Keratinocyte (primary cell): ENCODE results near the gene ECHS1. TPM values are rescaled to one million over a fixed set of nuclear protein-coding genes. Genes with fewer than 3 reads are reported as not detected.

Experiments used
- DNase-seq: peaks from one replicate; pipeline ENCODE4 v3.0.0-alpha.2; 2011; ENCODE audit warnings: low read depth, missing footprints, low spot score
- FAIRE-seq: peaks from 2 replicates; lab custom pipeline; 2011; peaks lifted over from hg19 to GRCh38; lab: Jason Lieb, UNC
- H2AFZ ChIP-seq: 2 replicates; pipeline ENCODE4 v1.6.0; 2012; ENCODE audit warnings: low read length, control low read depth, inconsistent platforms; ENCODE audit not compliant: control insufficient read depth
- H3K27ac ChIP-seq: 2 replicates; pipeline ENCODE4 v1.5.1; 2011; ENCODE audit warnings: low read length; ENCODE audit not compliant: control insufficient read depth, insufficient read depth
- H3K27me3 ChIP-seq: 3 replicates; pipeline ENCODE4 v1.6.0; 2011; ENCODE audit warnings: low read length; ENCODE audit not compliant: control insufficient read depth, insufficient read depth; ENCODE audit errors: extremely low read depth
- H3K36me3 ChIP-seq, 2 experiments: 2 replicates in 1 of 2; 3 replicates in 1 of 2; pipeline ENCODE4 v1.5.1; 2011; ENCODE audit warnings: low read length in 2 of 2, mild to moderate bottlenecking in 1 of 2; ENCODE audit not compliant: control insufficient read depth in 2 of 2, insufficient read depth in 2 of 2; ENCODE audit errors: extremely low read depth in 1 of 2
- H3K4me1 ChIP-seq: 3 replicates; pipeline ENCODE4 v1.5.1; 2011; ENCODE audit warnings: low read length; ENCODE audit not compliant: control insufficient read depth, insufficient read depth; ENCODE audit errors: extremely low read depth
- H3K4me2 ChIP-seq: 3 replicates; pipeline ENCODE4 v1.6.0; 2011; ENCODE audit warnings: low read depth, low read length; ENCODE audit not compliant: control insufficient read depth, insufficient read depth; ENCODE audit errors: extremely low read depth
- H3K4me3 ChIP-seq, 3 experiments: fragments of 200-600 bp in 1 of 3; sonication (generic) in 1 of 3; 2 replicates in 2 of 3; 3 replicates in 1 of 3; pipeline ENCODE4 v1.5.1; 2011 to 2016; ENCODE audit warnings: low read length in 3 of 3, mild to moderate bottlenecking in 3 of 3, control low read depth in 2 of 3, inconsistent platforms in 1 of 3, low read depth in 1 of 3, mixed read lengths in 1 of 3, mixed run types in 1 of 3, moderate library complexity in 1 of 3; ENCODE audit not compliant: control insufficient read depth in 2 of 3, insufficient read depth in 2 of 3; ENCODE audit errors: extremely low read depth in 1 of 3
- H3K79me2 ChIP-seq: 2 replicates; pipeline ENCODE4 v1.6.0; 2012; ENCODE audit warnings: low read length; ENCODE audit not compliant: control insufficient read depth, insufficient read depth
- H3K9ac ChIP-seq: 3 replicates; pipeline ENCODE4 v1.6.0; 2011; ENCODE audit warnings: low read length; ENCODE audit not compliant: control insufficient read depth, insufficient read depth; ENCODE audit errors: extremely low read depth
- H3K9me1 ChIP-seq: 3 replicates; pipeline ENCODE4 v1.6.0; 2011; ENCODE audit warnings: low read length; ENCODE audit not compliant: control insufficient read depth, insufficient read depth; ENCODE audit errors: extremely low read depth
- H3K9me3 ChIP-seq: 2 replicates; pipeline ENCODE4 v1.5.1; 2012; ENCODE audit warnings: low read depth, low read length; ENCODE audit not compliant: control insufficient read depth
- H4K20me1 ChIP-seq: 3 replicates; pipeline ENCODE4 v1.6.0; 2011; ENCODE audit warnings: low read length; ENCODE audit not compliant: control insufficient read depth, insufficient read depth; ENCODE audit errors: extremely low read depth
- CTCF ChIP-seq, 3 experiments: IDR thresholded peaks in 1 of 3; conservative IDR thresholded peaks in 1 of 3; optimal IDR thresholded peaks in 1 of 3; 2 replicates in 2 of 3; 3 replicates in 1 of 3; pipeline versions ENCODE3 to v1.5.1; 2011; ENCODE audit warnings: low read length in 3 of 3, mild to moderate bottlenecking in 3 of 3, moderate library complexity in 2 of 3, control low read depth in 1 of 3, inconsistent platforms in 1 of 3; ENCODE audit not compliant: insufficient read depth in 2 of 3; ENCODE audit errors: extremely low read depth in 1 of 3
- EZH2 ChIP-seq: IDR thresholded peaks from one replicate; pipeline ENCODE4 v1.6.1; 2012; ENCODE audit warnings: inconsistent platforms, mild to moderate bottlenecking, low read length, moderate library complexity
- dilution Hi-C: fragments of 300-500 bp; cut with MboI; formaldehyde crosslinking; loops from one replicate; pipeline ENCODE4 v1.7.0; 2020; ENCODE audit warnings: low sequenced_read_pairs; ENCODE audit not compliant: extremely low pct_ligation_motif_present
- polyA plus RNA-seq, 5 experiments: library from polyadenylated mRNA; depleted of rRNA in 3 of 5; stranded (reverse) in 3 of 5; stranded (forward) in 1 of 5; unstranded in 1 of 5; fragments of >200 nt; gene quantifications; 1 replicate in 1 of 5; 2 replicates in 3 of 5; 3 replicates in 1 of 5; pipeline versions ENCODE4 v1.2.1 to v1.2.3, GENCODE V29; 2011 to 2012; ENCODE audit warnings: missing spikeins in 2 of 5, low read depth in 1 of 5, low replicate concordance in 1 of 5

The ECHS1 gene
- polyA plus RNA-seq, 1 donor (not counting 4 experiments of a cell fraction or from before 2014, with no cell fraction given) = 27.1 TPM

- DNase-seq (no peak), FAIRE-seq (no peak)
- no peaks in the 10 kb centered on the region for H3K9me3 ChIP-seq
- no peaks in the 10 kb centered on the region for H3K9me1 ChIP-seq
- no peaks in the 10 kb centered on the region for H3K4me1 ChIP-seq
- TF ChIP-seq EZH2 (no peak), CTCF (optimal IDR thresholded peaks at IDR 0.05 in 1 of 3, IDR thresholded peaks at IDR 0.05 in 1 of 3, conservative IDR thresholded peaks at IDR 0.05 in 1 of 3; ENCODE audit: extremely low read depth in 1 of 3, insufficient read depth in 2 of 3, low read length in 3 of 3) (no peak)
- H3K36me3 ChIP-seq = no peaks in the 10 kb centered on the region
- no peak overlapping the region for H3K27ac ChIP-seq
- no peak overlapping the region for H3K4me3 ChIP-seq
- H3K79me2 ChIP-seq = no peaks in the 10 kb centered on the region
- peaks cover 53% of the 10 kb centered on the region for H3K27me3 ChIP-seq
- H3K4me2 ChIP-seq = no peak overlapping the region
- no peak overlapping the region for H3K9ac ChIP-seq
- H2AFZ ChIP-seq = no peak overlapping the region
- dilution Hi-C loops = no loop called here
- H4K20me1 ChIP-seq = no peaks in the 10 kb centered on the region
Observed at GRCh38 chr10:133337370-133337725, 35.8 kb downstream of the ECHS1 start.

GRCh38 chr10:133336577-133337369 is 36.4 kb downstream of the ECHS1 start, which contains the start of gene CALY:
Gene CALY, minus strand, starts transcription at chr10:133336896. Its CDS starts 7,907 bp downstream, at chr10:133328989.
- H3K4me1 ChIP-seq = no peaks in the 10 kb centered on the region
- TF ChIP-seq EZH2 (peak; percentile 79), CTCF (optimal IDR thresholded peaks at IDR 0.05 in 1 of 3, IDR thresholded peaks at IDR 0.05 in 1 of 3, conservative IDR thresholded peaks at IDR 0.05 in 1 of 3; ENCODE audit: extremely low read depth in 1 of 3, insufficient read depth in 2 of 3, low read length in 3 of 3) (no peak)
- H3K79me2 ChIP-seq = no peaks in the 10 kb centered on the region
- dilution Hi-C loops = no loop called here
- H3K4me2 ChIP-seq = no peak within 1 kb of the TSS
- H3K27ac ChIP-seq = no peak within 1 kb of the TSS
- H3K36me3 ChIP-seq = no peaks in the 10 kb centered on the region
- DNase-seq = no peak
- H4K20me1 ChIP-seq = no peaks in the 10 kb centered on the region
- H3K4me3 ChIP-seq = no peak within 1 kb of the TSS
- H3K9me3 ChIP-seq = no peaks in the 10 kb centered on the region
- H3K9ac ChIP-seq = no peak within 1 kb of the TSS
- H3K27me3 ChIP-seq = peaks cover 56% of the 10 kb centered on the region
- H2AFZ ChIP-seq = no peak within 1 kb of the TSS
- no peaks in the 10 kb centered on the region for H3K9me1 ChIP-seq
- no peak for FAIRE-seq
